K562 (cell line): Measurements from ENCODE around the gene SNX17. TPM values are rescaled to one million over a fixed set of nuclear protein-coding genes. Genes with fewer than 3 reads are reported as not detected.

Source experiments
- ARNT ChIP-seq, 2 experiments: fragments of 450-650 bp; IDR thresholded peaks; 2 replicates each; pipeline ENCODE4 v1.6.1; 2016; ENCODE audit warnings: mild to moderate bottlenecking in 1 of 2
- CBX1 ChIP-seq: sonication (generic); IDR thresholded peaks from 2 replicates; pipeline ENCODE4 v1.6.1; 2016; ENCODE audit warnings: antibody characterized with exemption, low read depth, mild to moderate bottlenecking
- E2F4 ChIP-seq: sonication (generic); formaldehyde crosslinking; IDR thresholded peaks from 2 replicates; pipeline ENCODE4 v1.8.0; 2022; ENCODE audit warnings: mild to moderate bottlenecking, low read depth, missing genetic modification reagents
- EP300 ChIP-seq: IDR thresholded peaks from 2 replicates; pipeline ENCODE4 v1.6.1; 2012; ENCODE audit warnings: low read length, improper control_type of control experiment
- FOS ChIP-seq: IDR thresholded peaks from 3 replicates; pipeline ENCODE4 v1.6.1; 2011; ENCODE audit not compliant: insufficient read length; ENCODE audit errors: extremely low read depth
- GATAD2B ChIP-seq: fragments of 450-650 bp; IDR thresholded peaks from 2 replicates; pipeline ENCODE4 v1.6.1; 2017; ENCODE audit warnings: mild to moderate bottlenecking, borderline replicate concordance
- MXD1 ChIP-seq: fragments of 250-450 bp; sonication (Bioruptor Pico); IDR thresholded peaks from 2 replicates; pipeline ENCODE4 v1.8.0; 2021; ENCODE audit warnings: borderline replicate concordance, mild to moderate bottlenecking, moderate library complexity; ENCODE audit not compliant: poor library complexity, severe bottlenecking
- NCOA1 ChIP-seq: fragments of 450-650 bp; IDR thresholded peaks from 2 replicates; pipeline ENCODE4 v1.6.1; 2016; ENCODE audit warnings: low read depth
- POLR2H ChIP-seq: IDR thresholded peaks from 2 replicates; pipeline ENCODE4 v1.6.1; 2016; ENCODE audit warnings: missing genetic modification characterization, low read depth, mild to moderate bottlenecking, control low read depth, missing compliant biosample characterization, moderate library complexity
- SMARCA4 ChIP-seq: fragments of 450-650 bp; IDR thresholded peaks from 2 replicates; pipeline ENCODE4 v1.6.1; 2016
- ZFPM2 ChIP-seq: fragments of 250-450 bp; sonication (Bioruptor Pico); IDR thresholded peaks from 2 replicates; pipeline ENCODE4 v1.5.1; 2022; ENCODE audit warnings: mild to moderate bottlenecking
- ZMIZ1 ChIP-seq, 2 experiments: fragments of 150-350 bp in 1 of 2; IDR thresholded peaks; 2 replicates each; pipeline ENCODE4 v1.6.1; 2012 to 2016; ENCODE audit warnings: low read depth in 2 of 2, low read length in 2 of 2, mild to moderate bottlenecking in 1 of 2, moderate library complexity in 1 of 2
- ZNF445 ChIP-seq: fragments of 250-450 bp; sonication (Bioruptor Pico); IDR thresholded peaks from 2 replicates; pipeline ENCODE4 v1.4.0; 2020; ENCODE audit warnings: low read depth, mild to moderate bottlenecking, moderate library complexity
- ZNF449 ChIP-seq: fragments of 250-450 bp; sonication (Bioruptor Pico); IDR thresholded peaks from 2 replicates; pipeline ENCODE4 v1.8.0; 2022; ENCODE audit warnings: moderate library complexity, mild to moderate bottlenecking, inconsistent platforms
- polyA plus RNA-seq, 8 experiments: library from polyadenylated mRNA; depleted of rRNA in 4 of 8; stranded (reverse) in 5 of 8; unstranded in 3 of 8; fragments of >200 nt; fragmentation: Nextera tagmentation in 2 of 8; fragmentation: Illumina TruSeq in 1 of 8; extraction: Ambion mirVana in 2 of 8; extraction: Trizol in 1 of 8; gene quantifications; 2 replicates each; pipeline versions ENCODE4 v1.2.1 to v1.2.3, GENCODE V29; 2011 to 2014; ENCODE audit warnings: inconsistent platforms in 1 of 8, missing spikeins in 1 of 8
- total RNA-seq, 7 experiments: library from RNA; depleted of rRNA in 6 of 7; stranded (reverse); fragments of >200 nt in 6 of 7; fragmentation: Illumina TruSeq in 2 of 7; extraction: Trizol in 2 of 7; gene quantifications; 2 replicates each; pipeline versions ENCODE4 v1.2.1 to v1.2.3, GENCODE V29; 2011 to 2021; ENCODE audit warnings: low replicate concordance in 1 of 7
- TF ChIP-seq, protein P1 (sequence below): sonication (generic); formaldehyde crosslinking; IDR thresholded peaks from 2 replicates; pipeline ENCODE4 v1.8.0; 2022; ENCODE audit warnings: mild to moderate bottlenecking, missing genetic modification reagents

Gene SNX17
- total and polyA plus RNA-seq, 9 of the 15 experiments (the other 6 are each of a cell fraction or from before 2014, with no cell fraction given) = 3.0 to 75.7 (median 54.6) TPM

DNA sequence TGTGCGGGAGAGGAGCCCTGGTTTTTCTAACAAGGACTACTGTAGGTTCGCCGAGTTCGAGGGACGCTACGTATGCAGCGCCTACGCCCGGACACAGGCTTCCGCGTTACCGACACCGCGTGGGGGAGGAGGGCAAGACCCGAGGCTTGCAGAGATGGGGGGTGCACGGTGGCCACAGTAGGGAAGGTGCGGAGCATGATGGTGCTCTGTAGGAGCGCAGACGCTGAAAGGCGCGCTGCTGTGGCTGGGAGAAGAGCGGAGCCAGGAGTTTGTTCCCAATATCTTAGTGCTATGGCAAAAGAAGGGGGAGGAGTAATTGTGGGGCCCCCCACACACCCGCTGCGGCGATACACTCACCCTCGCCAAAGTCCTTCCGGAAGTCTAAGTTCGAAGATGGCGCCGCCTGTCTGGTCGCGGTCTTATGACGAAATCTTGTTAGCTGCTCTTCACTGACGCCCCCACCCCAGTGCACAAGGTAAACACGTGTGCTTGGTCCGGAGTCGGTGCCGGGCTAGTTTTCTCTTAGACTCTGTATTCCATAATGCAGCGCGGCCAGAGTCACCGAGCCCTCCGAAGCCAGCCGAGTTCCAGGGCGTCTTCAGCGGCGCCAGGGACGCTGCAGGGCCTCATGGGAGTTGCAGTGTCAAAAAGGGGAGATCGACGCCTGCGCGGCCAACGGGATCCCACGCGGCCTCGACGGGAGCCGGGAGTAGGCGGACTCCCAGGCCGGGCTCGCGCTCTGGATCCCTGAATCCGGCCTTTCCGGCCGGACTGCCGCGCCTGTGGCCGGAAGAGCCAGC is 13.8 kb upstream of the SNX17 start, which contains the start of gene GTF3C2 (continued):
- TF ChIP-seq ZNF449 (CRISPR knock-in tag) (no peak), POLR2H (0 out of 2 replicates have a peak, but pooled peaks have one; percentile 49), SMARCA4 (peak; percentile 37; the same call in 1 of the 2 replicates), ARNT (IDR thresholded peaks at IDR 0.05) (peak in 1 of 2 experiments; percentile 53; a peak in 2 of 4 replicates), CBX1 (no peak), ZFPM2 (CRISPR knock-in tag) (no peak), ZNF445 (CRISPR knock-in tag) (no peak), E2F4 (CRISPR knock-in tag) (peak; percentile 71), NCOA1 (peak; percentile 30; the same call in 1 of the 2 replicates), GATAD2B (no peak), EP300 (peak; percentile 31), MXD1 (CRISPR knock-in tag) (peak; percentile 79), FOS (no peak), ZMIZ1 (IDR thresholded peaks at IDR 0.05; ENCODE audit: low read depth in 2 of 2, low read length in 2 of 2) (0 out of 4 replicates have a peak, but pooled peaks of 1 of the 2 experiments have one; percentile 7)
- TF ChIP-seq, protein P1, sequence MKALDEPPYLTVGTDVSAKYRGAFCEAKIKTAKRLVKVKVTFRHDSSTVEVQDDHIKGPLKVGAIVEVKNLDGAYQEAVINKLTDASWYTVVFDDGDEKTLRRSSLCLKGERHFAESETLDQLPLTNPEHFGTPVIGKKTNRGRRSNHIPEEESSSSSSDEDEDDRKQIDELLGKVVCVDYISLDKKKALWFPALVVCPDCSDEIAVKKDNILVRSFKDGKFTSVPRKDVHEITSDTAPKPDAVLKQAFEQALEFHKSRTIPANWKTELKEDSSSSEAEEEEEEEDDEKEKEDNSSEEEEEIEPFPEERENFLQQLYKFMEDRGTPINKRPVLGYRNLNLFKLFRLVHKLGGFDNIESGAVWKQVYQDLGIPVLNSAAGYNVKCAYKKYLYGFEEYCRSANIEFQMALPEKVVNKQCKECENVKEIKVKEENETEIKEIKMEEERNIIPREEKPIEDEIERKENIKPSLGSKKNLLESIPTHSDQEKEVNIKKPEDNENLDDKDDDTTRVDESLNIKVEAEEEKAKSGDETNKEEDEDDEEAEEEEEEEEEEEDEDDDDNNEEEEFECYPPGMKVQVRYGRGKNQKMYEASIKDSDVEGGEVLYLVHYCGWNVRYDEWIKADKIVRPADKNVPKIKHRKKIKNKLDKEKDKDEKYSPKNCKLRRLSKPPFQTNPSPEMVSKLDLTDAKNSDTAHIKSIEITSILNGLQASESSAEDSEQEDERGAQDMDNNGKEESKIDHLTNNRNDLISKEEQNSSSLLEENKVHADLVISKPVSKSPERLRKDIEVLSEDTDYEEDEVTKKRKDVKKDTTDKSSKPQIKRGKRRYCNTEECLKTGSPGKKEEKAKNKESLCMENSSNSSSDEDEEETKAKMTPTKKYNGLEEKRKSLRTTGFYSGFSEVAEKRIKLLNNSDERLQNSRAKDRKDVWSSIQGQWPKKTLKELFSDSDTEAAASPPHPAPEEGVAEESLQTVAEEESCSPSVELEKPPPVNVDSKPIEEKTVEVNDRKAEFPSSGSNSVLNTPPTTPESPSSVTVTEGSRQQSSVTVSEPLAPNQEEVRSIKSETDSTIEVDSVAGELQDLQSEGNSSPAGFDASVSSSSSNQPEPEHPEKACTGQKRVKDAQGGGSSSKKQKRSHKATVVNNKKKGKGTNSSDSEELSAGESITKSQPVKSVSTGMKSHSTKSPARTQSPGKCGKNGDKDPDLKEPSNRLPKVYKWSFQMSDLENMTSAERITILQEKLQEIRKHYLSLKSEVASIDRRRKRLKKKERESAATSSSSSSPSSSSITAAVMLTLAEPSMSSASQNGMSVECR (CRISPR knock-in tag) = peak; percentile 82
